Heart left ventricle (tissue), 16 donors: Measurements from ENCODE around the gene GTPBP3. TPM values are rescaled to one million over a fixed set of nuclear protein-coding genes. Genes with fewer than 3 reads are reported as not detected.

ENCODE experiments used
- ATAC-seq, 4 donors: fragments of 200-7000 bp; cut with Tn5 transposase; one replicate each; pipeline ENCODE4 v1.9.1; 2020 to 2022; ENCODE audit warnings: moderate library complexity in 4 of 4, mild to moderate bottlenecking in 3 of 4, moderate number of reproducible peaks in 1 of 4
- DNase-seq, 5 donors: peaks; one replicate each; pipeline ENCODE4 v3.0.0-alpha.2; 2020
- H3K27ac ChIP-seq, 12 donors: fragments of 200-600 bp; sonication (generic) in 4 of 12; one replicate each; pipeline versions ENCODE4 v1.5.0 to v1.8.0; 2016 to 2022; ENCODE audit warnings: mild to moderate bottlenecking in 2 of 12
- H3K27me3 ChIP-seq, 9 donors: fragments of 200-600 bp; sonication (generic) in 2 of 9; one replicate each; pipeline versions ENCODE4 v1.5.1 to v1.8.0; 2016 to 2022; ENCODE audit warnings: mild to moderate bottlenecking in 3 of 9
- H3K36me3 ChIP-seq, 9 donors: fragments of 200-600 bp; sonication (generic) in 2 of 9; one replicate each; pipeline versions ENCODE4 v1.5.0 to v1.8.0; 2018 to 2022; ENCODE audit warnings: mild to moderate bottlenecking in 2 of 9
- H3K4me1 ChIP-seq, 12 donors: fragments of 200-600 bp; sonication (generic) in 4 of 12; one replicate each; pipeline versions ENCODE4 v1.5.0 to v1.8.0; 2016 to 2022; ENCODE audit warnings: mild to moderate bottlenecking in 3 of 12
- H3K4me3 ChIP-seq, 12 donors: fragments of 200-600 bp; sonication (generic) in 4 of 12; one replicate each; pipeline versions ENCODE4 v1.5.0 to v1.8.0; 2017 to 2022; ENCODE audit warnings: mild to moderate bottlenecking in 9 of 12, moderate library complexity in 4 of 12
- H3K9me3 ChIP-seq, 12 donors: fragments of 200-600 bp; sonication (generic) in 4 of 12; one replicate each; pipeline versions ENCODE4 v1.5.0 to v1.8.0; 2016 to 2022; ENCODE audit warnings: mild to moderate bottlenecking in 1 of 12
- POLR2A ChIP-seq, 2 donors: fragments of 450-650 bp; IDR thresholded peaks; one replicate each; pipeline ENCODE4 v1.6.1; 2017; ENCODE audit warnings: antibody characterized with exemption in 2 of 2, mild to moderate bottlenecking in 2 of 2, moderate library complexity in 2 of 2
- WGBS, 4 donors: extraction: QIAGEN DNeasy Blood & Tissue Kit in 2 of 4; methylation state at CpG; one replicate each; pipeline versions ENCODE4 v1.1.5 to v1.1.7; 2013 to 2018; 5-methylcytosine and 5-hydroxymethylcytosine counted together
- intact Hi-C, 10 donors: fragments of 100-400 bp; cut with DNase I; formaldehyde crosslinking; loops; one replicate each; pipeline versions ENCODE4 v1.11.1 to v1.14.2; 2022
- polyA plus RNA-seq, 2 donors: library from polyadenylated mRNA; stranded (reverse); fragments of 200-250 nt; gene quantifications; one replicate each; pipeline ENCODE4 v1.2.3, GENCODE V29; 2013
- total RNA-seq, 9 donors: library from RNA; depleted of rRNA in 2 of 9; stranded (reverse); fragments of >200 nt in 2 of 9; fragmentation: NEBNext Ultra II Directional in 3 of 9; extraction: Animal tissue kit (Norgen Biotek cat#: 25700) in 3 of 9; gene quantifications; one replicate each; pipeline versions ENCODE4 v1.1.0 to v1.2.4, GENCODE V29; 2016 to 2023
- TF ChIP-seq, protein P1 (sequence below), 12 donors: fragments of 200-600 bp; sonication (generic) in 4 of 12; IDR thresholded peaks; one replicate each; pipeline versions ENCODE4 v1.5.0 to v1.8.0; 2018 to 2022; ENCODE audit warnings: antibody characterized with exemption in 12 of 12, mild to moderate bottlenecking in 5 of 12
- donor health status: ischemic (EF 13 %, LVEDD 7.1; RV severe dilation, severe dysfunction).
- donor health status: healthy with polysubstance abuse.
- donor health status: DM: no; HTN: yes; CAD: no.
- donor health status: DM: no; HTN: no; CAD: no.
- donor health status: ischemic (EF 25% LVEDD 6.9; RV normal size, moderate dysfunction).
- donor health status: ischemic (EF 25% LVEDD 5.7; RV mildly dilated, moderate dysfunction).
- donor health status: healthy.
- donor health status: DM: yes; HTN: yes; CAD: no.
- donor health status: ischemic (EF 35%, LVEDD 5.7; RV mildly dilated, moderate dysfunction).
- donor health status: nonischemic (EF 11% LVEDD 7.7; RV severe dilation, severe dysfunction).
- donor health status: DM: yes; HTN: yes; CAD: no.
- donor health status: PGD.
- donor health status: ischemic (EF 29% LVEDD 5.4; RV normal size, mild dysfunction).
- donor health status: nonischemic (EF 23%, LVEDD 6.1; RV moderate dilation, normal function).

The GTPBP3 gene
- total and polyA plus RNA-seq, 11 donors, result 6.3 to 20.1 (median 11.3) TPM

DNA sequence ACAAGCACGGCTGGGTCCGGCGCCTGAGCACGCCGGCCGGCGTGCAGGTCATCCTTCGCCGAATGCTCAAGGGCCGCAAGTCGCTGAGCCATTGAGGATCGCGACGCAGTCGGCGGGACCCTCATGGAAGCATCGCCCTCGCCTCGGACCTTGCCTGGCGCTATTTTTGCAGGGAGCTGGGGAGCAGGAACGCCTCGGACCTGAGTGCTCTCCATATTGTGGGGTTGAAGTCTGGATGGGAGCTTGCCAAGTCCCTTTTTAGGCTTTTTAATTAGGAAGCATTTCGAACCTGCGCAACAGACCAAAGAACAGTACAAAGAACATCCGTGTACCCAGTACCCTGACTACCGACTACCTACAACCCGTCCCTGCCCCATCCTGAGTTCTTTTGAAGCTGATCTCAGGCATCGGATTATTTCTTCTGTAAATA, 31.1 kb upstream of the GTPBP3 start:
- DNase-seq (no peak), ATAC-seq (no peak)
- H3K27ac ChIP-seq, result peak overlapping the region; percentile 75 to 97 (median 95)
- no peaks in the 10 kb centered on the region for H3K27me3 ChIP-seq
- TF ChIP-seq POLR2A (IDR thresholded peaks at IDR 0.05), result no peak
- TF ChIP-seq, protein P1, sequence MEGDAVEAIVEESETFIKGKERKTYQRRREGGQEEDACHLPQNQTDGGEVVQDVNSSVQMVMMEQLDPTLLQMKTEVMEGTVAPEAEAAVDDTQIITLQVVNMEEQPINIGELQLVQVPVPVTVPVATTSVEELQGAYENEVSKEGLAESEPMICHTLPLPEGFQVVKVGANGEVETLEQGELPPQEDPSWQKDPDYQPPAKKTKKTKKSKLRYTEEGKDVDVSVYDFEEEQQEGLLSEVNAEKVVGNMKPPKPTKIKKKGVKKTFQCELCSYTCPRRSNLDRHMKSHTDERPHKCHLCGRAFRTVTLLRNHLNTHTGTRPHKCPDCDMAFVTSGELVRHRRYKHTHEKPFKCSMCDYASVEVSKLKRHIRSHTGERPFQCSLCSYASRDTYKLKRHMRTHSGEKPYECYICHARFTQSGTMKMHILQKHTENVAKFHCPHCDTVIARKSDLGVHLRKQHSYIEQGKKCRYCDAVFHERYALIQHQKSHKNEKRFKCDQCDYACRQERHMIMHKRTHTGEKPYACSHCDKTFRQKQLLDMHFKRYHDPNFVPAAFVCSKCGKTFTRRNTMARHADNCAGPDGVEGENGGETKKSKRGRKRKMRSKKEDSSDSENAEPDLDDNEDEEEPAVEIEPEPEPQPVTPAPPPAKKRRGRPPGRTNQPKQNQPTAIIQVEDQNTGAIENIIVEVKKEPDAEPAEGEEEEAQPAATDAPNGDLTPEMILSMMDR (IDR thresholded peaks at IDR 0.05), result no peak
- intact Hi-C loops, result no loop called here
- peak overlapping the region; percentile 55 to 88 (median 71) for H3K4me3 ChIP-seq
- peaks cover 0 to under 1% (median 0%) of the 10 kb centered on the region in 9 donors for H3K36me3 ChIP-seq
- H3K9me3 ChIP-seq, result no peaks in the 10 kb centered on the region
- 6 to 11% (median 8%) methylated on average over 25 to 28 of the region's 28 CpGs for WGBS, 4 donors
- H3K4me1 ChIP-seq, result peaks cover 6 to 66% (median 49%) of the 10 kb centered on the region in 12 donors

DNA sequence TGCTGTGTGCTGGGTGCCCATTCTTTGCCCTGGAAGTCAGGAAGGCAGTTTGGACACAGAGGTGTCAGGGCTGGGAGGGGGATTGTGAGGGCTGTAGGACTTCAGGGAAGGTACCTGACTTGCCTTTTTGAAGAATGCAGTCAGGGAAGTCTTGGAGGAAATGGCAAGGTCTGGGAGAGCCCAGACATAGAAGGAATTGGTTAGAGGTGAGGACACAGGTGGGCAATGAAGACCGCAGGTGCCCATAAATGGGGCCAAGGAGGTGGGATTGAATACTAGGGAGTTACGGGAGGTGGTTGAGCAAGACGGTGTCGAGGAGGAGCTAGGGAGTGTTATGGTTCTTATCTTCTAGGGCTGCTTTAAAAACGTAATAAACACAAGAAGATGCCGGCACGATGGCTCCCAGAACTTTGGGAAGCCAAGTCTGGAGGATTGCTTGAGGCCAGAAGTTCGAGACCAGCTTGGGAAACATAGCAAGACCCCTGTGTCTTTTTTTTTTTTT, 29.4 kb upstream of the GTPBP3 start:
- peaks cover 4 to 63% (median 45%) of the 10 kb centered on the region in 12 donors for H3K4me1 ChIP-seq
- H3K4me3 ChIP-seq, result no peak overlapping the region
- no peak for ATAC-seq
- no peaks in the 10 kb centered on the region for H3K9me3 ChIP-seq
- 86 to 90% (median 89%) methylated on average over 8 of the region's 8 CpGs for WGBS, 4 donors
- no peak for DNase-seq
- intact Hi-C loops, result loop anchor here in 1 of 10 donors (2.0 kb wide), 1 partner anchor 27 kb away; the partner anchor contains the start of gene ANO8
- TF ChIP-seq, protein P1 (IDR thresholded peaks at IDR 0.05), result no peak
- no peak for TF ChIP-seq POLR2A (IDR thresholded peaks at IDR 0.05)
- H3K27me3 ChIP-seq, result no peaks in the 10 kb centered on the region
- H3K36me3 ChIP-seq, result peaks cover 0 to 4% (median 0%) of the 10 kb centered on the region in 9 donors
- peak overlapping the region in 1 of 12 donors; percentile 95 for H3K27ac ChIP-seq

DNA sequence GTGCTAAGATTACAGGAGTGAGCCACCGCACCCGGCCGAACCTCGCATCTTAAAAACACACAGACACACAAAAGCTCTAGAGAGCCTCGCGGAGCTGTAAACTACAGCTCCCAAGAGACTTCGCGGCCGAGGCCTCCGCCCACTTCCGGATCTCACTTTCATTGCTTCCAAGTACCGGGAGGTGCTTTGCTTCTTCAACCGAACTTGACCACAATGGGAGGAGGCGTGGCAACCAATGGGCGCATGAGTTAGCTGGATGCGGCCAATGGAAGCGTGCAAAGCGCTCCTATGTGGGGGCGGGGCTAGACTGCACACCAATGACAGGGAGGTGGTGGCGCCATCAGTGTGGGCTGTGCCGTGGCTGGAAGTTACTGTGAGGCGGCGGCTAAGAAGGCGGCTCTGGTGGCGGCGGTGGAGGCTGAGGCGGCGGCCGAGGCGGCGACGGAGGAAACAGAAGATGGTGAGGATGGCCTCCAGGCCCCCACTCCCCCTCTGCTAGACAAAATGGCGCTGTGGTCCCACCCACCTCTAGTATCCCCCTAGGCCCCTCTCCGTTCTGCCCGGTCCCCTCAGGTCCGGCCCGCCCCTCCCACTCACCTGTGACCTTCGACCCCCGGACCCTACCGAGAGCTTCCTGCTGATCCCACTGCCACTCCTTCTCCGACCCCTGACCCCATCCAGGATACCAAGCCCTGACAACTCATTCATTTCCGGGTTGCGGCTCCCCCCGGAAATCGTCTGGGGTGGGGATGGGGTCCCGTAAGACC, 28.0 kb upstream of the GTPBP3 start, which contains the start of gene DDA1:
TSS of gene DDA1 (plus strand) at position 366 of the 767 bp plus-strand sequence. CDS start at position 458, 92 bp downstream.
- no peaks in the 10 kb centered on the region for H3K27me3 ChIP-seq
- intact Hi-C loops, result loop anchor here in 1 of 10 donors (2.0 kb wide), 1 partner anchor 25 kb away; the partner anchor contains the start of gene ANO8
- ATAC-seq (peak; percentile 87 to 94 (median 93)), DNase-seq (peak; percentile 98 to 100 (median 100))
- no peaks in the 10 kb centered on the region for H3K9me3 ChIP-seq
- H3K4me3 ChIP-seq, result peak within 1 kb of the TSS; percentile 58 to 98 (median 84)
- 0 to 1% (median 0%) methylated on average over 28 to 46 of the region's 46 CpGs for whole genome bisulfite sequencing, 4 donors
- H3K27ac ChIP-seq, result peak within 1 kb of the TSS in 11 of 12 donors; percentile 51 to 84 (median 76)
- peaks cover 3 to 54% (median 36%) of the 10 kb centered on the region in 12 donors for H3K4me1 ChIP-seq
- H3K36me3 ChIP-seq, result peaks cover 0 to 13% (median 8%) of the 10 kb centered on the region in 9 donors
- peak in 1 of 2 donors; percentile 55 for TF ChIP-seq POLR2A (IDR thresholded peaks at IDR 0.05)
- TF ChIP-seq, protein P1 (IDR thresholded peaks at IDR 0.05), result no peak

DNA sequence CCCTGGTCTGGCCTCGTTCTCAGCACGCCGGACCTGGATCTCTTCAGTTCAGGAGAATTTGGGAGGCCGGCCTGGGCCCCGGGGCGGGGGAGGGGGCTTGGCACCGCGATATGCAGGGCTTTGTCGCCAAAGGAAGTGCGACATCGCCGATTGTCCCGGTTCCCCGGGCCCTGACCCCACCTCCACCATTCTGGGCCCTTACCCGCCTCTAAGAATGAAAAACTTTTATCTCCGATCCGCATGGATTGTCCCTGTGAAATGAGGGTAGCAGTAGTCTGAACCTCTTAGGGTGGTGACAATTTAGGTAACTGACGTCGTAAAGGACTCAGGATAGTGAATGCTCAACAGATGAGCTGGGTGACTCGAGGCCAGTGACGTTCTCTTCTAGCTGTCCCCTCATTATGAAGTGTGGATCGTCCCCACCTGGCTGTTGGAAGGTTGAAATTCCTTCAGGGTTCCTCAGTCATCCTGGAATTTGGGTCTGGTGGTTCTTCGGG, 27.3 kb upstream of the GTPBP3 start:
- Histone ChIP-seq H3K4me1 (peaks cover 0 to 47% (median 32%) of the 10 kb centered on the region in 12 donors), H3K36me3 (peaks cover 0 to 18% (median 14%) of the 10 kb centered on the region in 9 donors), H3K27ac (peak overlapping the region in 11 of 12 donors; percentile 29 to 84 (median 76)), H3K4me3 (peak overlapping the region; percentile 58 to 98 (median 84)), H3K27me3 (no peaks in the 10 kb centered on the region), H3K9me3 (no peaks in the 10 kb centered on the region)
- intact Hi-C loops, result loop anchor here in 2 of 10 donors (2.0 kb wide), 2 partner anchors 23 to 25 kb away; partner anchors contain the start of gene ANO8 (in 1 of the 2)
- ATAC-seq (no peak), DNase-seq (no peak)
- WGBS, 4 donors, result 6 to 7% (median 6%) methylated on average over 14 to 23 of the region's 23 CpGs
- no peak for TF ChIP-seq POLR2A (IDR thresholded peaks at IDR 0.05)
- TF ChIP-seq, protein P1 (IDR thresholded peaks at IDR 0.05), result no peak
